NK-92 treated with Interleukin-12 subunit alpha and Interleukin-12 subunit beta, amount 100 ng/mL, for 24 hours (cell line): ENCODE measurements around the gene RUNX3.

Experiments used
- DNase-seq: peaks from one replicate; lab custom pipeline; 2025; lab: John Stamatoyannopoulos, UW

The RUNX3 gene

GRCh38 chr1:24886241-24886640 lies 43.8 kb downstream of the RUNX3 start:
- DNase-seq, result no peak

- DNase-seq, result no peak
Observed at GRCh38 chr1:24884751-24885150, 45.3 kb downstream of the RUNX3 start.

GRCh38 chr1:24881034-24881433 lies 49.0 kb downstream of the RUNX3 start:
- DNase-seq, result no peak

GRCh38 chr1:24878775-24879742 lies 51.0 kb downstream of the RUNX3 start:
- no peak for DNase-seq

- no peak for DNase-seq
Observed at GRCh38 chr1:24878045-24878444, 52.0 kb downstream of the RUNX3 start.

GRCh38 chr1:24875991-24876506 lies 54.0 kb downstream of the RUNX3 start:
- no peak for DNase-seq

GRCh38 chr1:24875257-24875656 lies 54.8 kb downstream of the RUNX3 start:
- no peak for DNase-seq

GRCh38 chr1:24874611-24875234 lies 55.4 kb downstream of the RUNX3 start:
- DNase-seq, result no peak

GRCh38 chr1:24874056-24874455 lies 56.0 kb downstream of the RUNX3 start:
- DNase-seq, result no peak

GRCh38 chr1:24873148-24873547 lies 56.9 kb downstream of the RUNX3 start:
- DNase-seq, result no peak

GRCh38 chr1:24872061-24872850 lies 57.8 kb downstream of the RUNX3 start:
- DNase-seq, result no peak

GRCh38 chr1:24871306-24871901 lies 58.7 kb downstream of the RUNX3 start:
- no peak for DNase-seq

GRCh38 chr1:24870551-24871195 lies 59.4 kb downstream of the RUNX3 start:
- DNase-seq, result no peak

GRCh38 chr1:24868016-24868875 lies 61.8 kb downstream of the RUNX3 start:
- DNase-seq, result no peak

- no peak for DNase-seq
Observed at GRCh38 chr1:24867084-24867870, 62.8 kb downstream of the RUNX3 start.

- no peak for DNase-seq
Observed at GRCh38 chr1:24866211-24867083, 63.6 kb downstream of the RUNX3 start.

- no peak for DNase-seq
Observed at GRCh38 chr1:24865587-24865986, 64.5 kb downstream of the RUNX3 start.

GRCh38 chr1:24865168-24865567 lies 64.9 kb downstream of the RUNX3 start:
- DNase-seq, result no peak

- no peak for DNase-seq
Observed at GRCh38 chr1:24864370-24864777, 65.7 kb downstream of the RUNX3 start.
